ENCODE results near the gene TUFT1.
"Not testable (repeated sequence)": the region's sequence is repeated elsewhere in the genome, so short reads cannot be mapped to it uniquely, and the experiment has no call there.

The TUFT1 gene

DNA sequence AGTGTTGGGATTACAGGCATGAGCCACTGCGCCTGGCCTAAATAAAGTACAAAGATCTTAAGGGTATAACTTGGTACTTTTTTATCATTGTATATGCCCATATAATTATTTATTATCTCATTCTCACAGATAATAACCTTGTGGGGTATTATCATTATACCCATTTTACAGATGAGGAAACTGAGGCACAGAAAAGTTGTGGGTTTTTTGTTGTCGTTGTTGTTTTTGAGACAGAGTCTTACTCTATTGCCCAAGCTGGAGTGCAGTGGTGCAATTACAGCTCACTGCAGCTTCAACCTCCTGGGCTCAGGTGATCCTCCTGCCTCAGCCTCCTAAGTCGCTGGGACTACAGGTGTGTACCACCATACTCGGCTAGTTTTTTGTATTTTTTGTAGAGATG lies 24.8 kb upstream of the TUFT1 start:
- no peak overlapping the region for H3K27ac ChIP-seq (ENCODE audit: low read depth, low read length)
- H3K36me3 ChIP-seq (ENCODE audit: control insufficient read depth, insufficient read depth, low read length): no peaks in the 10 kb centered on the region
- H3K27me3 ChIP-seq (ENCODE audit: control insufficient read depth, insufficient read depth, low read length): peaks cover 4% of the 10 kb centered on the region
- H3K4me1 ChIP-seq (ENCODE audit: control insufficient read depth, insufficient read depth, low read length): peaks cover 6% of the 10 kb centered on the region
- H3K4me3 ChIP-seq (ENCODE audit: low read length): no peak overlapping the region
- H3K9ac ChIP-seq (ENCODE audit: low read length): no peak overlapping the region

DNA sequence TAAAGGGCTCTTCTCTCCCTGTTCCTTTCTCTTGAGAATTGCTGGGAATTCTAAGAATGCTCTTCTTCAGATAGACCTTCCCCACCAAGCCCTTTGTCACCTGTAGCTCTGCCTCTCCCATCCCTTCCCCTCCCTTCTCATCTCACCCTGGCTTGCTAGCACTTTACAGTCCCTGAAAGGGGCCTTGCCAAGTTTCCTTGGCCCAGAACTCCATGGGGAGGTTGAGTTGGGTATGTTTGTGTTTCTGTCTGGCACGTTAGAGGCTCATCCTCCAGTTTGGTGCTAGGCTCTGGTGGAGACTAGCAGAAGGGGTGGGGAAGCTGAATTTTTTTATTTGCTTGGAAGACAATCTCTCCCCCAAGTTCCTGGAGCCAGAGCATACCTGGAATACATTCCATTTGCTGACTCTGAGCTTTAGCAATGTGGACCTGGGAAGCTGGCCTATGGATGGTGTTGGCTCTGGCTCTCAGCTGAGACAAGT lies 24.0 kb upstream of the TUFT1 start:
- Histone ChIP-seq H3K27ac (ENCODE audit: low read depth, low read length) (no peak overlapping the region), H3K4me3 (ENCODE audit: low read length) (no peak overlapping the region), H3K27me3 (ENCODE audit: control insufficient read depth, insufficient read depth, low read length) (peaks cover 4% of the 10 kb centered on the region), H3K36me3 (ENCODE audit: control insufficient read depth, insufficient read depth, low read length) (no peaks in the 10 kb centered on the region), H3K9ac (ENCODE audit: low read length) (no peak overlapping the region), H3K4me1 (ENCODE audit: control insufficient read depth, insufficient read depth, low read length) (peaks cover 6% of the 10 kb centered on the region)

DNA sequence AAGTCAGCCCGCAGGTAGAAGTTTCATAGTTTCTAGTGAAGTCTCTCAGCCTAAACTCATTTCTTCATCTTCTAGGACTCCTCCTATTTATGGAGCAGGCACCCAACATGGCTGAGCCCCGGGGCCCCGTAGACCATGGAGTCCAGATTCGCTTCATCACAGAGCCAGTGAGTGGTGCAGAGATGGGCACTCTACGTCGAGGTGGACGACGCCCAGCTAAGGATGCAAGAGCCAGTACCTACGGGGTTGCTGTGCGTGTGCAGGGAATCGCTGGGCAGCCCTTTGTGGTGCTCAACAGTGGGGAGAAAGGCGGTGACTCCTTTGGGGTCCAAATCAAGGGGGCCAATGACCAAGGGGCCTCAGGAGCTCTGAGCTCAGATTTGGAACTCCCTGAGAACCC lies 21.7 kb upstream of the TUFT1 start:
- no peaks in the 10 kb centered on the region for H3K36me3 ChIP-seq (ENCODE audit: control insufficient read depth, insufficient read depth, low read length)
- no peak overlapping the region for H3K27ac ChIP-seq (ENCODE audit: low read depth, low read length)
- no peaks in the 10 kb centered on the region for H3K4me1 ChIP-seq (ENCODE audit: control insufficient read depth, insufficient read depth, low read length)
- H3K27me3 ChIP-seq (ENCODE audit: control insufficient read depth, insufficient read depth, low read length): no peaks in the 10 kb centered on the region
- no peak overlapping the region for H3K9ac ChIP-seq (ENCODE audit: low read length)
- H3K4me3 ChIP-seq (ENCODE audit: low read length): no peak overlapping the region

DNA sequence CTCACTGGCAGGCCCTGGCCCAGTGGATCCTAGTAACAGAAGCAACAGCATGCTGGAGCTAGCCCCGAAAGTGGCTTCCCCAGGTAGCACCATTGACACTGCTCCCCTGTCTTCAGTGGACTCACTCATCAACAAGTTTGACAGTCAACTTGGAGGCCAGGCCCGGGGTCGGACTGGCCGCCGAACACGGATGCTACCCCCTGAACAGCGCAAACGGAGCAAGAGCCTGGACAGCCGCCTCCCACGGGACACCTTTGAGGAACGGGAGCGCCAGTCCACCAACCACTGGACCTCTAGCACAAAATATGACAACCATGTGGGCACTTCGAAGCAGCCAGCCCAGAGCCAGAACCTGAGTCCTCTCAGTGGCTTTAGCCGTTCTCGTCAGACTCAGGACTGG lies 21.2 kb upstream of the TUFT1 start:
- H3K4me3 ChIP-seq (ENCODE audit: low read length): no peak overlapping the region
- no peak overlapping the region for H3K27ac ChIP-seq (ENCODE audit: low read depth, low read length)
- H3K27me3 ChIP-seq (ENCODE audit: control insufficient read depth, insufficient read depth, low read length): no peaks in the 10 kb centered on the region
- H3K36me3 ChIP-seq (ENCODE audit: control insufficient read depth, insufficient read depth, low read length): no peaks in the 10 kb centered on the region
- H3K4me1 ChIP-seq (ENCODE audit: control insufficient read depth, insufficient read depth, low read length): no peaks in the 10 kb centered on the region
- no peak overlapping the region for H3K9ac ChIP-seq (ENCODE audit: low read length)

DNA sequence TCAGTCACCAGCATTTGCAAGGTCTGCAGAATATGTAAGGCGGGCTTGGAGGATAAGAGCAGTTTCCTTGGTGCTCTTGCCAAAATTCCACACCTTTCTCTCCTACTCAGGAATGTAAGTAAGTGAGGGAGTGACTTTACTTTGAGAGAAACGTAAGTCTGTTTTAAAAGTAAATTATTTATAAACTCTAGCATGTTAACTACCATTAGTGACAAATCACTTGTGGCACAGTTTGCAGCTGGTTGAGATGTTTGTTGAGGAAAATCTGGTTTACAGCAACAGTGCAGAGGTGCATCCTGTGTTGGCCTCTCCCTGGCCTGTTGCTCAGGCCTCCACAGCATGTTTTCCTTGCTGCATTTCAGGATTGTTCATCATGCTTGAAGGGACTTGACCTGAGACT lies 20.4 kb upstream of the TUFT1 start:
- Histone ChIP-seq H3K36me3 (ENCODE audit: control insufficient read depth, insufficient read depth, low read length) (no peaks in the 10 kb centered on the region), H3K27me3 (ENCODE audit: control insufficient read depth, insufficient read depth, low read length) (no peaks in the 10 kb centered on the region), H3K27ac (ENCODE audit: low read depth, low read length) (no peak overlapping the region), H3K9ac (ENCODE audit: low read length) (no peak overlapping the region), H3K4me1 (ENCODE audit: control insufficient read depth, insufficient read depth, low read length) (no peaks in the 10 kb centered on the region), H3K4me3 (ENCODE audit: low read length) (no peak overlapping the region)

DNA sequence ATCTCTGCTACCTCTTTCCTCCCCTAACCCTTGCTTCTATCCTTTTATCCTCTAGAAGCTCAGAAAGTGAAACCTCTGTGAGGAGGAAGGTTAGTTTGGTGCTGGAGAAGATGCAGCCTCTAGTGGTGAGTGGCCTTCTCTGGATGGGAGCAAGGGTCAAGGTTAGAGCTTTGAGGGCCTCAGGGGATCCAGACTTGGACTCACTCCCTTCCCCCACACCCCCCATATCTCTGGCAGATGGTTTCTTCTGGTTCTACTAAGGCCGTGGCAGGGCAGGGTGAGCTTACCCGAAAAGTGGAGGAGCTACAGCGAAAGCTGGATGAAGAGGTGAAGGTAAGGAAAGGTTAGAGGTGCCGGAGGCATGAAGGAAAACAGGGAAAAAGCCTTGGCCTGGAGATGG lies 19.8 kb upstream of the TUFT1 start:
- Histone ChIP-seq H3K27ac (ENCODE audit: low read depth, low read length) (no peak overlapping the region), H3K36me3 (ENCODE audit: control insufficient read depth, insufficient read depth, low read length) (peaks cover under 1% of the 10 kb centered on the region), H3K4me1 (ENCODE audit: control insufficient read depth, insufficient read depth, low read length) (no peaks in the 10 kb centered on the region), H3K9ac (ENCODE audit: low read length) (no peak overlapping the region), H3K27me3 (ENCODE audit: control insufficient read depth, insufficient read depth, low read length) (no peaks in the 10 kb centered on the region), H3K4me3 (ENCODE audit: low read length) (no peak overlapping the region)

DNA sequence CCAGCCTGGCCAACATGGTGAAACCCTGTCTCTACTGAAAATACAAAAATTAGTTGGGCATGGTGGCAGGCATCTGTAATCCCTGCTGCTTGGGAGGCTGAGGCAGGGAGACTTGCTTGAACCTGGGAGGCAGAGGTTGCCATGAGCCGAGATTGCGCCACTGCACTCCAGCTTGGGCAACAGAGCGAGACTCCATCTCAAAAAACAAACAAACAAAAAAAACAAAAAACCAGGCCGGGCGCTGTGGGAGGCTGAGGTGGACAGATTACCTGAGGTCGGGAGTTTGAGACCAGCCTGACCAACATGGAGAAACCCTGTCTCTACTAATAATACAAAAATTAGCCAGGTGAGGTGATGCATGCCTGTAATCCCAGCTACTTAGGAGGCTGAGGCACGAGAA lies 17.7 kb upstream of the TUFT1 start:
- not testable (repeated sequence) for H3K4me1 ChIP-seq (ENCODE audit: control insufficient read depth, insufficient read depth, low read length); H3K27ac ChIP-seq (ENCODE audit: low read depth, low read length); H3K27me3 ChIP-seq (ENCODE audit: control insufficient read depth, insufficient read depth, low read length); H3K36me3 ChIP-seq (ENCODE audit: control insufficient read depth, insufficient read depth, low read length); H3K9ac ChIP-seq (ENCODE audit: low read length); H3K4me3 ChIP-seq (ENCODE audit: low read length)

DNA sequence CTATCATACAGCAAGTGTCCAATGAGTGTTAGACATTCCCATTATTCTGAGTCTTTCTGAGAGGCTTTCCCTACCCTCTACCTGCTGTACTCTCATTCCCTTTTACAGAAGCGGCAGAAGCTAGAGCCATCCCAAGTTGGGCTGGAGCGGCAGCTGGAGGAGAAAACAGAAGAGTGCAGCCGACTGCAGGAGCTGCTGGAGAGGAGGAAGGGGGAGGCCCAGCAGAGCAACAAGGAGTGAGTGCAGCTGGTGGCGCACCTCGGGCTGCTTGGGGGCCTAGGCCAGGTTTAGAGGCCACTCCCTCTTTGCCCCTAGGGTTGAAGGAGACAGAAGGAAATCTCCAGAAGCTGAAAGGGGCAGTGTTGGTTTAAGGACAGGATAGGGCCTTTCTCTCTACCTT lies 16.8 kb upstream of the TUFT1 start:
- H3K27me3 ChIP-seq (ENCODE audit: control insufficient read depth, insufficient read depth, low read length): no peaks in the 10 kb centered on the region
- peaks cover 3% of the 10 kb centered on the region for H3K36me3 ChIP-seq (ENCODE audit: control insufficient read depth, insufficient read depth, low read length)
- H3K27ac ChIP-seq (ENCODE audit: low read depth, low read length): no peak overlapping the region
- no peak overlapping the region for H3K9ac ChIP-seq (ENCODE audit: low read length)
- no peaks in the 10 kb centered on the region for H3K4me1 ChIP-seq (ENCODE audit: control insufficient read depth, insufficient read depth, low read length)
- H3K4me3 ChIP-seq (ENCODE audit: low read length): no peak overlapping the region

DNA sequence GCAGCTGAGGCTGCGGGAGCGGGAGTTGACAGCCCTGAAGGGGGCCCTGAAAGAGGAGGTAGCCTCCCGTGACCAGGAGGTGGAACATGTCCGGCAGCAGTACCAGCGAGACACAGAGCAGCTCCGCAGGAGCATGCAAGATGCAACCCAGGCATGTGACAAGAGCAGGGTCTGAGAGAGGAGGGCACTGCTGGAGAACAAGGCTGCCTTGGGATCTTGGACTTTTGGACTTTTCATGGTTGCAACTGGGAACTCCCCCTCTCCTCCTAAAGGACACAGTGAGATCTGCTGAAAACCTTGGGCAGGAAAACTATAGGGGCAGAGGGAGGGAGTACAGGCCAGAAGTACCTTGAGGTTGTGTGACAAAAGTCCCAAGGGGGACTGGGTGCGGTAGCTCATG lies 15.4 kb upstream of the TUFT1 start:
- H3K36me3 ChIP-seq (ENCODE audit: control insufficient read depth, insufficient read depth, low read length): peaks cover 8% of the 10 kb centered on the region
- no peak overlapping the region for H3K4me3 ChIP-seq (ENCODE audit: low read length)
- no peaks in the 10 kb centered on the region for H3K27me3 ChIP-seq (ENCODE audit: control insufficient read depth, insufficient read depth, low read length)
- no peak overlapping the region for H3K9ac ChIP-seq (ENCODE audit: low read length)
- no peaks in the 10 kb centered on the region for H3K4me1 ChIP-seq (ENCODE audit: control insufficient read depth, insufficient read depth, low read length)
- H3K27ac ChIP-seq (ENCODE audit: low read depth, low read length): no peak overlapping the region

DNA sequence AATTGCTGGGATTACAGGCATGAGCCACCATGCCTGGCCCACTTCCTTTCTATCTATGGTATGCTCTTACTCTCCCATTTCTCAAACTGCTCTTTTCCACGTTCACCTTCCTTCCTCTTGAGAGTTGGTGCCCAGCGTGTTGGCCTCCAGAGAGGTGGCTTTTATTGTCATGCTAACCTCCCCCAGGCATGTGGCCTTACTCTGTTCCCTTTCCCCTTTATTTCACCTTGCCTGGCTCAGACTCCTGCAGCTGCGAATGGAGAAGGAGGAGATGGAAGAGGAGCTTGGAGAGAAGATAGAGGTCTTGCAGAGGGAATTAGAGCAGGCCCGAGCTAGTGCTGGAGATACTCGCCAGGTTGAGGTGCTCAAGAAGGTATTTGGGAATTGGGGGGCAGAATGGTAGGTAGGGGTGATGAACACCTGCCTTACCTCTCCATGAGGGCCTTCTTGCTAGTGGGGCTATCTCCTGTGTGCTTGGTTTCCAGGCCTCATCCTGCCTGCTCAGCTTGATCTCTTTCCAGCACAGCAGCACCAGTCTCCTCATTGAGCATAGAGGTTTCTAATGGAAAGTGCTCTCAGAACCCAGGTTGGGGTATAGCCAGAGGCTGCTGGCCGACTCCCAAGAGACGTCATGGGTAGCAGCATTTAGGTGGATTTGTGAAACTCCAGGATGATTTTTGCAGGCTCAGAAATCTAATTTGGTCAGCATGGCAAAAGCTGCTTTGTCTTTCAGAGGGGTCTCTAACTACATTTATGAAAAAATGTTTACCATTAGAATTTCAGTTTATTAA lies 13.2 kb upstream of the TUFT1 start:
- Histone ChIP-seq H3K27me3 (ENCODE audit: control insufficient read depth, insufficient read depth, low read length) (no peaks in the 10 kb centered on the region), H3K4me3 (ENCODE audit: low read length) (no peak overlapping the region), H3K36me3 (ENCODE audit: control insufficient read depth, insufficient read depth, low read length) (peaks cover 8% of the 10 kb centered on the region), H3K27ac (ENCODE audit: low read depth, low read length) (no peak overlapping the region), H3K4me1 (ENCODE audit: control insufficient read depth, insufficient read depth, low read length) (no peaks in the 10 kb centered on the region), H3K9ac (ENCODE audit: low read length) (no peak overlapping the region)

DNA sequence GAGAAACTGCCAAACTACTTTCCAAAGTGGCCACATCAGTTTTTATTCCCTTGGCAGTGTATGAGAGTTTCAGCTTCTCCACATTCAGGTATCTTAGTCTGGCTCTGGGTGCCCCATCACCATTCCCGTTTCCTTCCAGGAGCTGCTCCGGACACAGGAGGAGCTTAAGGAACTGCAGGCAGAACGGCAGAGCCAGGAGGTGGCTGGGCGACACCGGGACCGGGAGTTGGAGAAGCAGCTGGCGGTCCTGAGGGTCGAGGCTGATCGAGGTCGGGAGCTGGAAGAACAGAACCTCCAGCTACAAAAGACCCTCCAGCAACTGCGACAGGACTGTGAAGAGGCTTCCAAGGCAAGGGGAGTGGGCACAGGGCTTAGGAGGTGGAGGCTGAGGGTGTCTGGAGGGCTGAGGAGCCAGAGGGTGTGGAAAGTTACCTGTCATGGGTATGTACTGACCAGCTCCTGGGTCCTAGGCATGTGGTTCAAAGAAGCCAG lies 10.9 kb upstream of the TUFT1 start:
- no peaks in the 10 kb centered on the region for H3K27me3 ChIP-seq (ENCODE audit: control insufficient read depth, insufficient read depth, low read length)
- no peaks in the 10 kb centered on the region for H3K4me1 ChIP-seq (ENCODE audit: control insufficient read depth, insufficient read depth, low read length)
- peaks cover 8% of the 10 kb centered on the region for H3K36me3 ChIP-seq (ENCODE audit: control insufficient read depth, insufficient read depth, low read length)
- H3K27ac ChIP-seq (ENCODE audit: low read depth, low read length): no peak overlapping the region
- H3K9ac ChIP-seq (ENCODE audit: low read length): no peak overlapping the region
- H3K4me3 ChIP-seq (ENCODE audit: low read length): no peak overlapping the region

DNA sequence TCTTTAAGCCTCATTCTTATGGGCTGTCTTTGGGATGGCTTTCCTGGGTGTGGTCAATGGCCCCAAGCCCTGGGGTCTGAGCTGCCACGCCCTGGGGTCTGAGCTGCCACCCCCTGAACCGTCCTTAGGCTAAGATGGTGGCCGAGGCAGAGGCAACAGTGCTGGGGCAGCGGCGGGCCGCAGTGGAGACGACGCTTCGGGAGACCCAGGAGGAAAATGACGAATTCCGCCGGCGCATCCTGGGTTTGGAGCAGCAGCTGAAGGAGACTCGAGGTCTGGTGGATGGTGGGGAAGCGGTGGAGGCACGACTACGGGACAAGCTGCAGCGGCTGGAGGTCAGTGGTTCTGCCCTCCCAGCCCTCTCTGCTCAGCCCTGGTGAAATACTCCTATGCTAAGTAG lies 10.3 kb upstream of the TUFT1 start:
- no peak overlapping the region for H3K4me3 ChIP-seq (ENCODE audit: low read length)
- no peak overlapping the region for H3K9ac ChIP-seq (ENCODE audit: low read length)
- H3K4me1 ChIP-seq (ENCODE audit: control insufficient read depth, insufficient read depth, low read length): no peaks in the 10 kb centered on the region
- H3K27ac ChIP-seq (ENCODE audit: low read depth, low read length): no peak overlapping the region
- no peaks in the 10 kb centered on the region for H3K27me3 ChIP-seq (ENCODE audit: control insufficient read depth, insufficient read depth, low read length)
- H3K36me3 ChIP-seq (ENCODE audit: control insufficient read depth, insufficient read depth, low read length): peaks cover 8% of the 10 kb centered on the region

DNA sequence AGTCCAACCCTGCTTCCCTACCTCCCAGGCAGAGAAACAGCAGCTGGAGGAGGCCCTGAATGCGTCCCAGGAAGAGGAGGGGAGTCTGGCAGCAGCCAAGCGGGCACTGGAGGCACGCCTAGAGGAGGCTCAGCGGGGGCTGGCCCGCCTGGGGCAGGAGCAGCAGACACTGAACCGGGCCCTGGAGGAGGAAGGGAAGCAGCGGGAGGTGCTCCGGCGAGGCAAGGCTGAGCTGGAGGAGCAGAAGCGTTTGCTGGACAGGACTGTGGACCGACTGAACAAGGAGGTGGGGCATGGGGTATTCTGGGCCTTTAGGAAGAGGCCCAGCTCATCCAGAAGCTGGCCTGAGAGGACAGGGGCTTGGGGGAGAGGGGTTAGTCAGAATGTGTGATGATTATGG lies 9.6 kb upstream of the TUFT1 start:
- Histone ChIP-seq H3K27me3 (ENCODE audit: control insufficient read depth, insufficient read depth, low read length) (no peaks in the 10 kb centered on the region), H3K36me3 (ENCODE audit: control insufficient read depth, insufficient read depth, low read length) (peaks cover 6% of the 10 kb centered on the region), H3K4me3 (ENCODE audit: low read length) (no peak overlapping the region), H3K4me1 (ENCODE audit: control insufficient read depth, insufficient read depth, low read length) (no peaks in the 10 kb centered on the region), H3K9ac (ENCODE audit: low read length) (no peak overlapping the region), H3K27ac (ENCODE audit: low read depth, low read length) (no peak overlapping the region)
